Fibroblast of villous mesenchyme (primary cell): ENCODE measurements around the gene KLHL36. TPM values are rescaled to one million over a fixed set of nuclear protein-coding genes. Genes with fewer than 3 reads are reported as not detected.

ENCODE experiments used
- DNase-seq: peaks from one replicate; pipeline ENCODE4 v3.0.0-alpha.2; 2010; ENCODE audit warnings: low read depth
- H3K4me3 ChIP-seq: 2 replicates; pipeline ENCODE4 v1.5.1; 2011; ENCODE audit warnings: low read depth, mild to moderate bottlenecking, low read length
- CTCF ChIP-seq: IDR thresholded peaks from 2 replicates; pipeline ENCODE4 v1.5.1; 2012; ENCODE audit warnings: low read depth, mild to moderate bottlenecking, low read length; ENCODE audit not compliant: insufficient read depth
- total RNA-seq: library from RNA; depleted of rRNA; stranded (reverse); fragments of >200 nt; gene quantifications from 2 replicates; pipeline ENCODE4 v1.2.3, GENCODE V29; 2012

Gene KLHL36
- total RNA-seq, 1 donor = 71.7 TPM

- DNase-seq = no peak
- no peak overlapping the region for H3K4me3 ChIP-seq
- TF ChIP-seq CTCF = no peak
Measured at GRCh38 chr16:84605339-84605848, 42.9 kb upstream of the KLHL36 start.

GRCh38 chr16:84606081-84606875 is 42.0 kb upstream of the KLHL36 start:
- TF ChIP-seq CTCF = no peak
- no peak for DNase-seq
- no peak overlapping the region for H3K4me3 ChIP-seq

GRCh38 chr16:84607061-84607460 is 41.2 kb upstream of the KLHL36 start:
- no peak overlapping the region for H3K4me3 ChIP-seq
- no peak for TF ChIP-seq CTCF
- no peak for DNase-seq

- no peak for TF ChIP-seq CTCF
- no peak for DNase-seq
- no peak overlapping the region for H3K4me3 ChIP-seq
Measured at GRCh38 chr16:84607694-84608093, 40.6 kb upstream of the KLHL36 start.

GRCh38 chr16:84608282-84608681 is 40.0 kb upstream of the KLHL36 start:
- no peak for DNase-seq
- TF ChIP-seq CTCF = no peak
- no peak overlapping the region for H3K4me3 ChIP-seq

- DNase-seq = no peak
- no peak for TF ChIP-seq CTCF
- no peak overlapping the region for H3K4me3 ChIP-seq
Measured at GRCh38 chr16:84609563-84610177, 38.6 kb upstream of the KLHL36 start.

GRCh38 chr16:84610376-84610775 is 37.9 kb upstream of the KLHL36 start:
- no peak for DNase-seq
- no peak overlapping the region for H3K4me3 ChIP-seq
- TF ChIP-seq CTCF = no peak
